ENCODE measurements around the gene USP11. TPM values are rescaled to one million over a fixed set of nuclear protein-coding genes. Genes with fewer than 3 reads are reported as not detected.

Gene USP11
- total and polyA plus RNA-seq, 2 experiments from 2014 or later = 64.2 to 65.1 TPM

GRCh38 chrX:47194194-47194787 is 38.5 kb upstream of the USP11 start (continued):
- TF ChIP-seq JUNB (IDR thresholded peaks at IDR 0.05; ENCODE audit: unreplicated experiment) = no peak
- TF ChIP-seq ZNF462 (CRISPR knock-in tag; IDR thresholded peaks at IDR 0.05) = no peak
- TF ChIP-seq ETS1 (IDR thresholded peaks at IDR 0.05) = no peak

- no peaks in the 10 kb centered on the region for H3K9me3 Mint-ChIP-seq
- Histone ChIP-seq H3F3A (replicated peaks; ENCODE audit: low read depth) (no peaks in the 10 kb centered on the region), H3K79me2 (replicated peaks; ENCODE audit: insufficient read depth) (peaks cover 49% of the 10 kb centered on the region), H2AFZ (no peak overlapping the region), H3K4me2 (peak overlapping the region; percentile 69), H3K9me2 (ENCODE audit: insufficient read depth) (no peaks in the 10 kb centered on the region), H3K36me3 (ENCODE audit: insufficient read depth) (peaks cover 16% of the 10 kb centered on the region), H4K20me1 (replicated peaks; ENCODE audit: insufficient read depth) (peaks cover 8% of the 10 kb centered on the region), H3K4me3 (peak overlapping the region; percentile 82), H3K27ac (ENCODE audit: low read depth) (no peak overlapping the region), H3K4me1 (ENCODE audit: insufficient read depth) (peaks cover 28% of the 10 kb centered on the region), H3K27me3 (ENCODE audit: insufficient read depth) (no peaks in the 10 kb centered on the region)
- H3K4me1 Mint-ChIP-seq = peaks cover 49% of the 10 kb centered on the region
- ATAC-seq = no peak
- H3K27me3 Mint-ChIP-seq (ENCODE audit: insufficient read depth, low read depth, poor library complexity) = peaks cover 30% of the 10 kb centered on the region
- peak overlapping the region; percentile 63 for H3K27ac Mint-ChIP-seq
- peaks cover 66% of the 10 kb centered on the region for H3K36me3 Mint-ChIP-seq (ENCODE audit: low read depth)
- no peak for DNase-seq (ENCODE audit: low spot score)
- peak overlapping the region; percentile 94 for H3K4me3 Mint-ChIP-seq
- TF ChIP-seq EZH2phosphoT487 (IDR thresholded peaks at IDR 0.05; ENCODE audit: unreplicated experiment) = no peak
- TF ChIP-seq ZNF331 (CRISPR knock-in tag; IDR thresholded peaks at IDR 0.05; ENCODE audit: low read depth) = no peak
- no peak for TF ChIP-seq ZNF114 (CRISPR knock-in tag; IDR thresholded peaks at IDR 0.05)
- no peak for TF ChIP-seq EZH2 (IDR thresholded peaks at IDR 0.05; ENCODE audit: low read depth, unreplicated experiment)
- no peak for TF ChIP-seq STAT1 (IDR thresholded peaks at IDR 0.05; ENCODE audit: unreplicated experiment)
- TF ChIP-seq POLR2AphosphoS5 (IDR thresholded peaks at IDR 0.05; ENCODE audit: low read depth) = no peak
- TF ChIP-seq REST (IDR thresholded peaks at IDR 0.05; ENCODE audit: unreplicated experiment) = no peak
Measured at GRCh38 chrX:47196098-47196497, 36.7 kb upstream of the USP11 start.
